ENCODE measurements around the gene ELN.

ELN gene

GRCh38 chr7:74026406-74026902 is 1.5 kb upstream of the ELN start:
- no peak for DNase-seq

- DNase-seq: peak; percentile 32
Observed at GRCh38 chr7:74026903-74027682, 880 bp upstream of the ELN start.

- DNase-seq: no peak
Observed at GRCh38 chr7:74028321-74028838, 407 bp downstream of the ELN start.

GRCh38 chr7:74029089-74029785 is 1.3 kb downstream of the ELN start:
- DNase-seq: no peak

- DNase-seq: no peak
Observed at GRCh38 chr7:74029991-74030415, 2.0 kb downstream of the ELN start.

- no peak for DNase-seq
Observed at GRCh38 chr7:74030861-74031260, 2.9 kb downstream of the ELN start.

GRCh38 chr7:74031403-74032190 is 3.6 kb downstream of the ELN start:
- no peak for DNase-seq

- no peak for DNase-seq
Observed at GRCh38 chr7:74032191-74032490, 4.2 kb downstream of the ELN start.

- DNase-seq: no peak
Observed at GRCh38 chr7:74032624-74033371, 4.8 kb downstream of the ELN start.

- DNase-seq: no peak
Observed at GRCh38 chr7:74033372-74034311, 5.7 kb downstream of the ELN start.

- no peak for DNase-seq
Observed at GRCh38 chr7:74037609-74038008, 9.6 kb downstream of the ELN start.

- DNase-seq: no peak
Observed at GRCh38 chr7:74038194-74038961, 10.4 kb downstream of the ELN start.

GRCh38 chr7:74039337-74039736 is 11.4 kb downstream of the ELN start:
- no peak for DNase-seq

GRCh38 chr7:74040101-74040790 is 12.3 kb downstream of the ELN start:
- DNase-seq: no peak

- no peak for DNase-seq
Observed at GRCh38 chr7:74040791-74041520, 13.0 kb downstream of the ELN start.

- DNase-seq: no peak
Observed at GRCh38 chr7:74042746-74043522, 15.0 kb downstream of the ELN start.

- no peak for DNase-seq
Observed at GRCh38 chr7:74043523-74043951, 15.6 kb downstream of the ELN start.
